Mesenchymal stem cell (in vitro differentiated cells and primary cell): ENCODE results near the gene ADCK1.

Source experiments
- DNase-seq: peaks from one replicate; pipeline ENCODE4 v3.0.0-alpha.2; 2013
- H2AFZ ChIP-seq: one replicate; pipeline ENCODE4 v1.6.1; 2013; ENCODE audit warnings: low read depth, mild to moderate bottlenecking, control low read depth, inconsistent platforms, low read length, moderate library complexity
- H2AK5ac ChIP-seq: 2 replicates; pipeline ENCODE4 v1.6.1; 2013; ENCODE audit warnings: low read length, moderate library complexity, mild to moderate bottlenecking, inconsistent platforms; ENCODE audit not compliant: severe bottlenecking
- H2BK120ac ChIP-seq: one replicate; pipeline ENCODE4 v1.6.1; 2013; ENCODE audit warnings: low read depth, mild to moderate bottlenecking, inconsistent platforms, low read length, moderate library complexity
- H2BK12ac ChIP-seq, 2 experiments: one replicate each; pipeline ENCODE4 v1.6.1; 2013; ENCODE audit warnings: inconsistent platforms in 2 of 2, low read length in 2 of 2, mild to moderate bottlenecking in 2 of 2, moderate library complexity in 2 of 2, control low read depth in 1 of 2
- H2BK15ac ChIP-seq: one replicate; pipeline ENCODE4 v1.6.1; 2013; ENCODE audit warnings: mild to moderate bottlenecking, low read depth, inconsistent platforms; ENCODE audit not compliant: poor library complexity, severe bottlenecking
- H2BK5ac ChIP-seq: 2 replicates; pipeline ENCODE4 v1.6.1; 2013; ENCODE audit warnings: low read depth, mild to moderate bottlenecking, low read length, control low read depth, inconsistent platforms; ENCODE audit not compliant: poor library complexity, severe bottlenecking
- H3K14ac ChIP-seq, 2 experiments: one replicate each; pipeline ENCODE4 v1.6.1; 2013; ENCODE audit warnings: inconsistent platforms in 2 of 2, low read length in 2 of 2, control low read depth in 1 of 2, mild to moderate bottlenecking in 1 of 2, moderate library complexity in 1 of 2
- H3K18ac ChIP-seq, 2 experiments: one replicate each; pipeline ENCODE4 v1.6.1; 2013; ENCODE audit warnings: inconsistent platforms in 2 of 2, low read length in 2 of 2, control low read depth in 1 of 2, low read depth in 1 of 2, mild to moderate bottlenecking in 1 of 2
- H3K23ac ChIP-seq, 2 experiments: one replicate each; pipeline ENCODE4 v1.6.1; 2013; ENCODE audit warnings: inconsistent platforms in 2 of 2, low read length in 2 of 2, mild to moderate bottlenecking in 2 of 2, moderate library complexity in 2 of 2, control low read depth in 1 of 2
- H3K27ac ChIP-seq: 2 replicates; pipeline ENCODE4 v1.5.1; 2013; ENCODE audit warnings: mild to moderate bottlenecking, moderate library complexity, low read length, control low read depth, inconsistent platforms; ENCODE audit not compliant: poor library complexity, severe bottlenecking
- H3K27me3 ChIP-seq, 2 experiments: 2 replicates each; pipeline versions ENCODE4 v1.6.1 to v1.7.0; 2013; ENCODE audit warnings: low read length in 2 of 2, mild to moderate bottlenecking in 2 of 2, moderate library complexity in 2 of 2, control low read depth in 1 of 2, inconsistent platforms in 1 of 2; ENCODE audit not compliant: control insufficient read depth in 1 of 2, insufficient read depth in 1 of 2
- H3K36me3 ChIP-seq, 2 experiments: 2 replicates each; pipeline versions ENCODE4 v1.6.1 to v1.7.0; 2013; ENCODE audit warnings: low read length in 2 of 2, control low read depth in 1 of 2, inconsistent platforms in 1 of 2, low read depth in 1 of 2, mild to moderate bottlenecking in 1 of 2; ENCODE audit not compliant: insufficient read depth in 2 of 2, control insufficient read depth in 1 of 2
- H3K4ac ChIP-seq, 2 experiments: one replicate each; pipeline ENCODE4 v1.6.1; 2013; ENCODE audit warnings: inconsistent platforms in 2 of 2, low read length in 2 of 2, mild to moderate bottlenecking in 2 of 2, moderate library complexity in 2 of 2, control low read depth in 1 of 2, low read depth in 1 of 2
- H3K4me1 ChIP-seq: 2 replicates; pipeline ENCODE4 v1.6.1; 2013; ENCODE audit warnings: low read depth, low read length, control low read depth; ENCODE audit not compliant: control insufficient read depth, insufficient read depth
- H3K4me2 ChIP-seq: 2 replicates; pipeline ENCODE4 v1.6.1; 2013; ENCODE audit warnings: low read length, mild to moderate bottlenecking, inconsistent platforms; ENCODE audit not compliant: poor library complexity, severe bottlenecking
- H3K4me3 ChIP-seq, 2 experiments: 2 replicates each; pipeline versions ENCODE4 v1.5.1 to v1.7.0; 2013; ENCODE audit warnings: low read length in 2 of 2, mild to moderate bottlenecking in 2 of 2, control low read depth in 1 of 2, low read depth in 1 of 2; ENCODE audit not compliant: insufficient read depth in 1 of 2
- H3K79me1 ChIP-seq: replicated peaks from 2 replicates; pipeline ENCODE4 v1.6.1; 2013; ENCODE audit warnings: mild to moderate bottlenecking, control low read depth, low read length, inconsistent platforms; ENCODE audit not compliant: poor library complexity, severe bottlenecking
- H3K9ac ChIP-seq: 2 replicates; pipeline ENCODE4 v1.7.0; 2013; ENCODE audit warnings: mild to moderate bottlenecking, low read length, moderate library complexity
- H3K9me3 ChIP-seq: 2 replicates; pipeline ENCODE4 v1.7.0; 2013; ENCODE audit warnings: mild to moderate bottlenecking, low read length; ENCODE audit not compliant: control insufficient read depth
- H4K8ac ChIP-seq: one replicate; pipeline ENCODE4 v1.6.1; 2013; ENCODE audit warnings: inconsistent platforms, mild to moderate bottlenecking, low read length, moderate library complexity
- H4K91ac ChIP-seq: one replicate; pipeline ENCODE4 v1.6.1; 2013; ENCODE audit warnings: mild to moderate bottlenecking, low read length, inconsistent platforms
- WGBS: methylation state at CpG from one replicate; pipeline ENCODE4 v1.1.7; 2013; ENCODE audit warnings: mixed read lengths; 5-methylcytosine and 5-hydroxymethylcytosine counted together

The ADCK1 gene

GRCh38 chr14:77843195-77843594 is 43.3 kb downstream of the ADCK1 start:
- no peak overlapping the region for H2AK5ac ChIP-seq

GRCh38 chr14:77843651-77844050 is 43.7 kb downstream of the ADCK1 start:
- H4K8ac ChIP-seq = no peak overlapping the region
- H4K91ac ChIP-seq = no peak overlapping the region
- H3K4me2 ChIP-seq = no peak overlapping the region
- no peaks in the 10 kb centered on the region for H3K9me3 ChIP-seq
- H2BK5ac ChIP-seq = no peak overlapping the region
- H2BK120ac ChIP-seq = no peak overlapping the region
- no peak overlapping the region for H2BK12ac ChIP-seq
- H2BK15ac ChIP-seq = no peak overlapping the region
- H3K27me3 ChIP-seq = no peaks in the 10 kb centered on the region
- peaks cover 4% of the 10 kb centered on the region for H3K4me1 ChIP-seq
- H3K9ac ChIP-seq = no peak overlapping the region
- WGBS = no CpG with 5 or more reads among the region's 1 CpG
- H3K27ac ChIP-seq = no peak overlapping the region
- H3K36me3 ChIP-seq = peaks cover 0 to 9% of the 10 kb centered on the region in 2 experiments
- peaks cover 3% of the 10 kb centered on the region for H3K79me1 ChIP-seq
- no peak overlapping the region for H3K18ac ChIP-seq
- DNase-seq = no peak
- no peak overlapping the region for H2AFZ ChIP-seq
- no peak overlapping the region for H3K4ac ChIP-seq
- H3K23ac ChIP-seq = no peak overlapping the region
- H3K14ac ChIP-seq = no peak overlapping the region
- no peak overlapping the region for H2AK5ac ChIP-seq
- no peak overlapping the region for H3K4me3 ChIP-seq

More at GRCh38 chr14:77843195-77843594, 43.3 kb downstream of the ADCK1 start:
- H3K14ac ChIP-seq = no peak overlapping the region
- no peaks in the 10 kb centered on the region for H3K9me3 ChIP-seq
- no peak overlapping the region for H3K4ac ChIP-seq
- H3K36me3 ChIP-seq = peaks cover 0 to 9% of the 10 kb centered on the region in 2 experiments
- H3K79me1 ChIP-seq = peaks cover 3% of the 10 kb centered on the region
- H4K8ac ChIP-seq = no peak overlapping the region
- H3K27ac ChIP-seq = no peak overlapping the region
- no peak overlapping the region for H3K9ac ChIP-seq
- no peak overlapping the region for H2AFZ ChIP-seq
- H3K27me3 ChIP-seq = no peaks in the 10 kb centered on the region
- DNase-seq = no peak
- H3K18ac ChIP-seq = no peak overlapping the region
- no peak overlapping the region for H3K4me2 ChIP-seq
- no peak overlapping the region for H3K23ac ChIP-seq
- no peak overlapping the region for H4K91ac ChIP-seq
- no peak overlapping the region for H3K4me3 ChIP-seq
- H2BK120ac ChIP-seq = no peak overlapping the region
- H2BK5ac ChIP-seq = no peak overlapping the region
- peaks cover 4% of the 10 kb centered on the region for H3K4me1 ChIP-seq
- H2BK12ac ChIP-seq = no peak overlapping the region
- WGBS = 100% methylated on average over 3 of the region's 3 CpGs
- H2BK15ac ChIP-seq = no peak overlapping the region

GRCh38 chr14:77844802-77845201 is 44.9 kb downstream of the ADCK1 start:
- Histone ChIP-seq H3K4me2 (no peak overlapping the region), H3K14ac (no peak overlapping the region), H2BK15ac (no peak overlapping the region), H3K27ac (no peak overlapping the region), H2BK120ac (no peak overlapping the region), H3K36me3 (peaks cover 0 to 9% of the 10 kb centered on the region in 2 experiments), H2BK12ac (no peak overlapping the region), H4K8ac (no peak overlapping the region), H3K9ac (no peak overlapping the region), H4K91ac (no peak overlapping the region), H2AK5ac (no peak overlapping the region), H3K18ac (no peak overlapping the region), H2BK5ac (no peak overlapping the region), H3K4me1 (no peaks in the 10 kb centered on the region), H3K9me3 (no peaks in the 10 kb centered on the region), H3K27me3 (no peaks in the 10 kb centered on the region), H3K23ac (no peak overlapping the region), H3K4me3 (no peak overlapping the region), H3K4ac (no peak overlapping the region), H3K79me1 (peaks cover 3% of the 10 kb centered on the region), H2AFZ (no peak overlapping the region)
- WGBS = 60% methylated on average over 2 of the region's 4 CpGs
- no peak for DNase-seq

GRCh38 chr14:77848031-77848430 is 48.1 kb downstream of the ADCK1 start:
- H3K4me2 ChIP-seq = no peak overlapping the region
- H3K4ac ChIP-seq = no peak overlapping the region
- no peaks in the 10 kb centered on the region for H3K27me3 ChIP-seq
- no peak overlapping the region for H2BK12ac ChIP-seq
- H2BK15ac ChIP-seq = no peak overlapping the region
- H3K23ac ChIP-seq = no peak overlapping the region
- H2BK120ac ChIP-seq = no peak overlapping the region
- no peak overlapping the region for H2AFZ ChIP-seq
- H3K9me3 ChIP-seq = no peaks in the 10 kb centered on the region
- no peak overlapping the region for H3K27ac ChIP-seq
- no peak overlapping the region for H3K9ac ChIP-seq
- no peak overlapping the region for H2BK5ac ChIP-seq
- H3K18ac ChIP-seq = no peak overlapping the region
- H3K79me1 ChIP-seq = peaks cover 3% of the 10 kb centered on the region
- no peak overlapping the region for H3K4me3 ChIP-seq
- H2AK5ac ChIP-seq = no peak overlapping the region
- no peak for DNase-seq
- H3K36me3 ChIP-seq = peaks cover 0 to 9% of the 10 kb centered on the region in 2 experiments
- no peak overlapping the region for H3K14ac ChIP-seq
- no peaks in the 10 kb centered on the region for H3K4me1 ChIP-seq
- 81% methylated on average over 3 of the region's 3 CpGs for WGBS
- no peak overlapping the region for H4K8ac ChIP-seq
- H4K91ac ChIP-seq = no peak overlapping the region
